ENCODE measurements around the gene CTSC.

Gene CTSC

GRCh38 chr11:88353835-88354496 is 16.4 kb upstream of the CTSC start:
- H3K4me3 ChIP-seq, result no peak overlapping the region
- peak overlapping the region in 9 of 21 experiments; percentile 6 to 56 (median 23) for H3K27ac ChIP-seq

GRCh38 chr11:88353386-88353785 is 15.8 kb upstream of the CTSC start:
- Histone ChIP-seq H3K4me3 (no peak overlapping the region), H3K27ac (peak overlapping the region in 5 of 21 experiments; percentile 9 to 56 (median 47))

GRCh38 chr11:88352139-88352538 is 14.6 kb upstream of the CTSC start:
- H3K27ac ChIP-seq, result no peak overlapping the region
- no peak overlapping the region for H3K4me3 ChIP-seq

GRCh38 chr11:88348870-88349269 is 11.3 kb upstream of the CTSC start:
- Histone ChIP-seq H3K27ac (no peak overlapping the region), H3K4me3 (no peak overlapping the region)

GRCh38 chr11:88345949-88346348 is 8.4 kb upstream of the CTSC start:
- Histone ChIP-seq H3K27ac (no peak overlapping the region), H3K4me3 (no peak overlapping the region)

- H3K27ac ChIP-seq, result no peak overlapping the region
- H3K4me3 ChIP-seq, result no peak overlapping the region
These were observed 7.9 kb upstream of the CTSC start for GRCh38 chr11:88345408-88345807.

GRCh38 chr11:88344869-88345268 is 7.3 kb upstream of the CTSC start:
- H3K27ac ChIP-seq, result no peak overlapping the region

GRCh38 chr11:88341522-88342251 is 4.2 kb upstream of the CTSC start:
- H3K27ac ChIP-seq, result no peak overlapping the region
- no peak overlapping the region for H3K4me3 ChIP-seq

More at GRCh38 chr11:88344869-88345268, 7.3 kb upstream of the CTSC start:
- no peak overlapping the region for H3K4me3 ChIP-seq

- no peak overlapping the region for H3K27ac ChIP-seq
These were observed 2.9 kb upstream of the CTSC start for GRCh38 chr11:88340366-88340935.

GRCh38 chr11:88337987-88338668 is 592 bp upstream of the CTSC start:
- H3K27ac ChIP-seq, result peak overlapping the region; percentile 60 to 98 (median 92)
- H3K4me3 ChIP-seq, result peak overlapping the region; percentile 52 to 97 (median 75)

More at GRCh38 chr11:88340366-88340935, 2.9 kb upstream of the CTSC start:
- H3K4me3 ChIP-seq, result no peak overlapping the region

- Histone ChIP-seq H3K4me3 (peak overlapping the region; percentile 52 to 97 (median 75)), H3K27ac (peak overlapping the region in 10 of 21 experiments; percentile 8 to 98 (median 78))
These were observed 2.3 kb downstream of the CTSC start for GRCh38 chr11:88335284-88335683.

- Histone ChIP-seq H3K4me3 (peak overlapping the region in 1 of 7 experiments; percentile 52), H3K27ac (peak overlapping the region in 2 of 21 experiments; percentile 7 to 35)
These were observed 3.7 kb downstream of the CTSC start for GRCh38 chr11:88333862-88334261.

GRCh38 chr11:88332851-88333250 is 4.7 kb downstream of the CTSC start:
- no peak overlapping the region for H3K27ac ChIP-seq
- no peak overlapping the region for H3K4me3 ChIP-seq

- Histone ChIP-seq H3K27ac (no peak overlapping the region), H3K4me3 (no peak overlapping the region)
These were observed 6.6 kb downstream of the CTSC start for GRCh38 chr11:88330826-88331428.

- H3K27ac ChIP-seq, result no peak overlapping the region
- no peak overlapping the region for H3K4me3 ChIP-seq
These were observed 7.8 kb downstream of the CTSC start for GRCh38 chr11:88329563-88330250.

- Histone ChIP-seq H3K27ac (peak overlapping the region in 4 of 21 experiments; percentile 16 to 54 (median 46)), H3K4me3 (no peak overlapping the region)
These were observed 9.9 kb downstream of the CTSC start for GRCh38 chr11:88327462-88328143.

- H3K27ac ChIP-seq, result peak overlapping the region in 3 of 21 experiments; percentile 16 to 54 (median 32)
- no peak overlapping the region for H3K4me3 ChIP-seq
These were observed 10.5 kb downstream of the CTSC start for GRCh38 chr11:88327061-88327460.

GRCh38 chr11:88326099-88326498 is 11.4 kb downstream of the CTSC start:
- Histone ChIP-seq H3K4me3 (no peak overlapping the region), H3K27ac (peak overlapping the region in 2 of 21 experiments; percentile 32 to 38)
